Heart right ventricle (tissue), 16 donors: ENCODE results near the gene ZFYVE21. TPM values are rescaled to one million over a fixed set of nuclear protein-coding genes. Genes with fewer than 3 reads are reported as not detected.

Experiments
- ATAC-seq, 8 donors: fragments of 200-7000 bp; cut with Tn5 transposase; one replicate each; pipeline ENCODE4 v1.9.1; 2020; ENCODE audit warnings: mild to moderate bottlenecking in 8 of 8, moderate library complexity in 8 of 8, moderate number of reproducible peaks in 1 of 8
- DNase-seq, 2 donors: peaks; one replicate each; pipeline ENCODE4 v3.0.0-alpha.2; 2020
- H3K27ac ChIP-seq, 10 donors: fragments of 200-600 bp; sonication (generic) in 2 of 10; one replicate each; pipeline versions ENCODE4 v1.5.0 to v1.8.0; 2020 to 2022; ENCODE audit warnings: mild to moderate bottlenecking in 3 of 10
- H3K27me3 ChIP-seq, 7 donors: fragments of 200-600 bp; one replicate each; pipeline ENCODE4 v1.8.0; 2021 to 2022; ENCODE audit warnings: mild to moderate bottlenecking in 2 of 7
- H3K36me3 ChIP-seq, 9 donors: fragments of 200-600 bp; sonication (generic) in 1 of 9; one replicate each; pipeline versions ENCODE4 v1.5.0 to v1.8.0; 2020 to 2022; ENCODE audit warnings: mild to moderate bottlenecking in 2 of 9
- H3K4me1 ChIP-seq, 9 donors: fragments of 200-600 bp; sonication (generic) in 1 of 9; one replicate each; pipeline versions ENCODE4 v1.5.0 to v1.8.0; 2020 to 2022; ENCODE audit warnings: mild to moderate bottlenecking in 4 of 9
- H3K4me3 ChIP-seq, 10 donors: fragments of 200-600 bp; sonication (generic) in 2 of 10; one replicate each; pipeline versions ENCODE4 v1.5.0 to v1.8.0; 2020 to 2022; ENCODE audit warnings: mild to moderate bottlenecking in 7 of 10, moderate library complexity in 2 of 10
- H3K9me3 ChIP-seq, 11 donors: fragments of 200-600 bp in 10 of 11; sonication (generic) in 2 of 11; one replicate each; pipeline versions ENCODE4 v1.5.0 to v1.8.0; 2013 to 2022; ENCODE audit warnings: mild to moderate bottlenecking in 2 of 11, control low read depth in 1 of 11, moderate library complexity in 1 of 11
- WGBS, 2 donors: extraction: QIAGEN DNeasy Blood & Tissue Kit; methylation state at CpG; one replicate each; pipeline ENCODE4 v1.1.7; 2013; ENCODE audit warnings: inconsistent platforms in 1 of 2; 5-methylcytosine and 5-hydroxymethylcytosine counted together
- intact Hi-C, 10 donors: fragments of 100-400 bp; cut with DNase I; formaldehyde crosslinking; loops; one replicate each; pipeline versions ENCODE4 v1.11.1 to v1.14.2; 2022
- polyA plus RNA-seq, 2 donors: library from polyadenylated mRNA; stranded (reverse); fragments of 200-250 nt; gene quantifications; one replicate each; pipeline ENCODE4 v1.2.3, GENCODE V29; 2013
- total RNA-seq, 10 donors: library from RNA; stranded (reverse); fragmentation: NEBNext Ultra II Directional in 3 of 10; extraction: Animal tissue kit (Norgen Biotek cat#: 25700) in 3 of 10; gene quantifications; one replicate each; pipeline versions ENCODE4 v1.2.1 to v1.2.4, GENCODE V29; 2021 to 2023
- TF ChIP-seq, protein P1 (sequence below), 9 donors: fragments of 200-600 bp; sonication (generic) in 2 of 9; IDR thresholded peaks; one replicate each; pipeline versions ENCODE4 v1.5.0 to v1.8.0; 2021 to 2022; ENCODE audit warnings: antibody characterized with exemption in 9 of 9, mild to moderate bottlenecking in 5 of 9, moderate library complexity in 1 of 9
- donor health status: Arrhythmogenic right ventricular cardiomyopathy.
- donor health status: ischemic (EF 13 %, LVEDD 7.1; RV severe dilation, severe dysfunction).
- donor health status: healthy with polysubstance abuse.
- donor health status: DM: no; HTN: yes; CAD: no.
- donor health status: DM: no; HTN: no; CAD: no.
- donor health status: ischemic (EF 25% LVEDD 6.9; RV normal size, moderate dysfunction).
- donor health status: ischemic (EF 25% LVEDD 5.7; RV mildly dilated, moderate dysfunction).
- donor health status: healthy.
- donor health status: DM: yes; HTN: yes; CAD: no.
- donor health status: Ischemic cardiomyopathy.
- donor health status: ischemic (EF 35%, LVEDD 5.7; RV mildly dilated, moderate dysfunction).
- donor health status: nonischemic (EF 11% LVEDD 7.7; RV severe dilation, severe dysfunction).
- donor health status: DM: yes; HTN: yes; CAD: no.
- donor health status: PGD.
- donor health status: ischemic (EF 29% LVEDD 5.4; RV normal size, mild dysfunction).
- donor health status: nonischemic (EF 23%, LVEDD 6.1; RV moderate dilation, normal function).

The ZFYVE21 gene
- total and polyA plus RNA-seq, 12 donors, result 43.5 to 88.8 (median 54.5) TPM

DNA sequence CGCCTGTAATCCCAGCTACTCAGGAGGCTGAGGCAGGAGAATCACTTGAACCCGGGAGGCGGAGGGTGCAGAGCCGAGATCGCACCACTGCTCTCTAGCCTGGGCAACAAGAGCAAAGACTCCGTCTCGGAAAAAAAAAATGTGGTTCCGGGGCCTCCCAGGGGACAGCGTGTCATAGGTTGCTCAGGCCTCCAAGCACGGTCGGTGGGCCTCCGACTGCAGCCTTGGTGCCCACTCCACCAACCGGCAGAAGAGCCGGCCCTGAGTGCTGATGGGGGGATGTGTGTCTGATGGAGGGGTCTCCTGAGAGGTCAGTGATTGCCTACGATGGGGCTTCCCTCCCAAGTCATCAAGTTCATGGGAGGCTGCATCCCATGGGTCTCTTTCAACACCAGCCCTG, 15.9 kb downstream of the ZFYVE21 start:
- DNase-seq, result peak in 1 of 2 donors; percentile 7
- 89% methylated on average over 15 of the region's 15 CpGs for WGBS, 2 donors
- intact Hi-C loops, result no loop called here
- no peaks in the 10 kb centered on the region for H3K27me3 ChIP-seq
- peaks cover 0 to 88% (median 47%) of the 10 kb centered on the region in 9 donors for H3K36me3 ChIP-seq
- TF ChIP-seq, protein P1, sequence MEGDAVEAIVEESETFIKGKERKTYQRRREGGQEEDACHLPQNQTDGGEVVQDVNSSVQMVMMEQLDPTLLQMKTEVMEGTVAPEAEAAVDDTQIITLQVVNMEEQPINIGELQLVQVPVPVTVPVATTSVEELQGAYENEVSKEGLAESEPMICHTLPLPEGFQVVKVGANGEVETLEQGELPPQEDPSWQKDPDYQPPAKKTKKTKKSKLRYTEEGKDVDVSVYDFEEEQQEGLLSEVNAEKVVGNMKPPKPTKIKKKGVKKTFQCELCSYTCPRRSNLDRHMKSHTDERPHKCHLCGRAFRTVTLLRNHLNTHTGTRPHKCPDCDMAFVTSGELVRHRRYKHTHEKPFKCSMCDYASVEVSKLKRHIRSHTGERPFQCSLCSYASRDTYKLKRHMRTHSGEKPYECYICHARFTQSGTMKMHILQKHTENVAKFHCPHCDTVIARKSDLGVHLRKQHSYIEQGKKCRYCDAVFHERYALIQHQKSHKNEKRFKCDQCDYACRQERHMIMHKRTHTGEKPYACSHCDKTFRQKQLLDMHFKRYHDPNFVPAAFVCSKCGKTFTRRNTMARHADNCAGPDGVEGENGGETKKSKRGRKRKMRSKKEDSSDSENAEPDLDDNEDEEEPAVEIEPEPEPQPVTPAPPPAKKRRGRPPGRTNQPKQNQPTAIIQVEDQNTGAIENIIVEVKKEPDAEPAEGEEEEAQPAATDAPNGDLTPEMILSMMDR (IDR thresholded peaks at IDR 0.05), result no peak
- no peak overlapping the region for H3K4me3 ChIP-seq
- no peak for ATAC-seq
- H3K27ac ChIP-seq, result peak overlapping the region in 1 of 10 donors; percentile 5
- no peaks in the 10 kb centered on the region for H3K9me3 ChIP-seq
- peaks cover under 1 to 70% (median 32%) of the 10 kb centered on the region in 9 donors for H3K4me1 ChIP-seq

DNA sequence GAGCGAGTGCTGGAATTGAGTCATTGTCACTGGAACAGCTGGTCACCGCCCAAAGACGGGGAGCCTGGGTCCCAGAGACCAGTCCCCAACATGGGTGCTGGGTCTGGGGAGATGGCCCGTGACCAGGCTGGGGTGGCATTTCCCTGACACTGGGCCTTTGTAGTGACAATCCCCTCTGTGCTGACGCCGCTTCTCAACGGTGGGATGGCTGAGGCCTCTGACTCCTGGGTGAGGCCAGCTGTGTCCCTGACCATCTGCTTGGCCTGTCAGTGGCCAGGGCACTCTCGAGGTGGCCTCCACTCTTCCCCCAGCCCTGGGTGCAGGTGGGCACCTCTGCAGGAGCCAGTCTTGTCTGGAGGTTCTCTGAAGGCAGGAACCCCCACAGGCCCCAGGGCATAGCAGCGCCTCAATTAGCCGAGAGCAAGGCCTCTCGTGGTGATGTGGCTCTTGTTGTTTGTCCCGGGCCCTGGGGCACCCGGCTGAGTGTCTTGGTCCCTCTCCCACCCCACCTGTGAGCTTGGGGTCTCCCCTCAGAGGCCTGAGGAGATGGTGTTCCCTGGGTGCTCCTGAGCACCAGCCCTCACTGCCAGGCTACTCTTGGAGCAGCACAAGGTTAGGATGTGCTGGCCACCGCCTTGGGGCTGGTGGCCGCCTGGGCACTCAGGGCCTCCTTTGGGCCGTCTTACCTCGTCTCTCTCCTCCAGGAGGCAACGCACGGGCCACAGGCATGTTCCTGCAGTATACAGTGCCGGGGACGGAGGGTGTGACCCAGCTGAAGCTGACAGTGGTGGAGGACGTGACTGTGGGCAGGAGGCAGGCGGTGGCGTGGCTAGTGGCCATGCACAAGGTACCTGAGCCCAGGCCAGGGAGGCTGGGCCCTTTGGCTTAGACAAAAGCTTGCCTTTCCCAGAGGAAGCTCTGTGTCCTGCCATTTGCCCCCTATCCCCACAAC, 16.6 kb downstream of the ZFYVE21 start:
- 87 to 90% methylated on average over 24 of the region's 24 CpGs for WGBS, 2 donors
- ATAC-seq (peak in 2 of 8 donors; percentile 0 to 4), DNase-seq (peak in 1 of 2 donors; percentile 10)
- no peak overlapping the region for H3K4me3 ChIP-seq
- TF ChIP-seq, protein P1 (IDR thresholded peaks at IDR 0.05), result no peak
- H3K27me3 ChIP-seq, result no peaks in the 10 kb centered on the region
- H3K36me3 ChIP-seq, result peaks cover 0 to 93% (median 51%) of the 10 kb centered on the region in 9 donors
- intact Hi-C loops, result no loop called here
- peaks cover 4 to 76% (median 36%) of the 10 kb centered on the region in 9 donors for H3K4me1 ChIP-seq
- H3K27ac ChIP-seq, result peak overlapping the region in 2 of 10 donors; percentile 25
- H3K9me3 ChIP-seq, result no peaks in the 10 kb centered on the region

DNA sequence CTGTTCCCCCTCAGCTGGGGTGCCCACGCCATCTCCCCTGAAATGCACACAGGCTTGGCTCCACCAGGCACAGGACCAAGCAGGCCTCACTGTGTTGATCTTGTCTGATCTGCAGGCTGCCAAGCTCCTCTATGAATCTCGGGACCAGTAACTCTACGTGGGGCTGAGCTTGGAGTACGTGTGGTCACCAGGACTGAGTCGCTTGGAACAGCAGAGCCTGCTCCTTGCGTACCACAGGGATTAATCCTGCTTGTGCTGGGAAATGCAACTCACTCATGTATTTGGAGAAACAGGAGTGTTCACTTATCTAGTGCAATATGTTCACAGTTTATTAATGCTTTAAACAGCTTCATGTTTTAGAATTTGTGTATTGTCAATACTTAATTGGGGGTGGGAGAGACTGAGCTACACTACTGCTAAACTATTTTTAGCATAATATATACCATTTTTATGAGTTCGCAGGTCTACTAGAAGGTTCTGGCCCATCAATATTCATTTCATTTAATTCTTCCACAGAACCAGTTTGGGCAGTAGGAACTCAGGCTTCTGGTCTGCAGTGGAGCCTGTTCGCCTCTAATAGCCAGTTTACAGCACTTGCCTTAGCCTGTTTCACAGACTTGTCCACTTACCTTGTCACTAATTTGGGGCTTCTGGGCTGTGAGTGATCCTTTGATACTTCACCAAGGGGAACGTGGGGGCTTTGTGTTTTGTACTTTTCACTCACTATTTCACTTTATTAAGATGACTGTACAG, 17.4 kb downstream of the ZFYVE21 start:
- H3K27ac ChIP-seq, result peak overlapping the region in 2 of 10 donors; percentile 25
- TF ChIP-seq, protein P1 (IDR thresholded peaks at IDR 0.05), result no peak
- peaks cover 4 to 76% (median 36%) of the 10 kb centered on the region in 9 donors for H3K4me1 ChIP-seq
- H3K9me3 ChIP-seq, result no peaks in the 10 kb centered on the region
- H3K36me3 ChIP-seq, result peaks cover 0 to 95% (median 56%) of the 10 kb centered on the region in 9 donors
- no peaks in the 10 kb centered on the region for H3K27me3 ChIP-seq
- DNase-seq, result no peak
- ATAC-seq, result no peak
- no peak overlapping the region for H3K4me3 ChIP-seq
- intact Hi-C loops, result no loop called here
- WGBS, 2 donors, result 72 to 77% methylated on average over 9 of the region's 9 CpGs

DNA sequence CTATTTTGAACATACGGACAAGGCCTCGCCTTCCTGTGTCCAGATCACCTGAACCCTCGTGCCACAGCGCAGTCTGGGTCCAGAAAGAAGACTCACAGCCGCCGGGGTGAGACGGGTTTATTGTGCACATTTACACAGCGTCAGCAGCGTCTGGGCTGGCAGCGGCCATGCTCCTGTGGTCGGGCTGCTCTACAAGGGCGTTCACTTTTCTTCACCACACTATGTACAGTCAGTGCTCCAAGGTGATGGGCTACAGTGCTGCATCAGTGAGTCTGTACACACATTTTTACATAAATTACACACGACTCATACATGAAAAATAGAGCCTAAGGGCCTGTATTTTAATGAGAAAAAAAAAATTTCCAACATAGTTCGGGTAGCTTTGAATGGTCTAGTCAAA, 18.0 kb downstream of the ZFYVE21 start:
- H3K4me1 ChIP-seq, result peaks cover 4 to 73% (median 36%) of the 10 kb centered on the region in 9 donors
- TF ChIP-seq, protein P1 (IDR thresholded peaks at IDR 0.05), result no peak
- no peaks in the 10 kb centered on the region for H3K9me3 ChIP-seq
- DNase-seq, result no peak
- H3K27me3 ChIP-seq, result no peaks in the 10 kb centered on the region
- H3K36me3 ChIP-seq, result peaks cover 0 to 95% (median 55%) of the 10 kb centered on the region in 9 donors
- WGBS, 2 donors, result 92% methylated on average over 14 of the region's 14 CpGs
- H3K27ac ChIP-seq, result no peak overlapping the region
- no peak for ATAC-seq
- intact Hi-C loops, result no loop called here
- no peak overlapping the region for H3K4me3 ChIP-seq
